Kidney (tissue), 11 donors: ENCODE data around the gene LRRC61. TPM values are rescaled to one million over a fixed set of nuclear protein-coding genes. Genes with fewer than 3 reads are reported as not detected.
"Not testable (repeated sequence)": the region's sequence is repeated elsewhere in the genome, so short reads cannot be mapped to it uniquely, and the experiment has no call there.

ENCODE experiments used
- DNase-seq, 5 donors: peaks; one replicate each; pipeline ENCODE4 v3.0.0-alpha.2; 2013 to 2020
- FAIRE-seq: peaks from 2 replicates; lab custom pipeline; 2012; peaks lifted over from hg19 to GRCh38; lab: Jason Lieb, UNC
- H3K27ac ChIP-seq, 2 donors: one replicate each; pipeline ENCODE4 v1.7.0; 2013; ENCODE audit warnings: low read depth in 2 of 2, low read length in 2 of 2, inconsistent platforms in 1 of 2
- H3K27me3 ChIP-seq: one replicate; pipeline ENCODE4 v1.7.1; 2013; ENCODE audit warnings: low read length, inconsistent platforms; ENCODE audit not compliant: control insufficient read depth, insufficient read depth
- H3K36me3 ChIP-seq, 3 donors: one replicate each; pipeline versions ENCODE4 v1.7.0 to v1.7.1; 2013; ENCODE audit warnings: low read length in 3 of 3, control low read depth in 1 of 3, inconsistent platforms in 1 of 3; ENCODE audit not compliant: insufficient read depth in 3 of 3, control insufficient read depth in 2 of 3
- H3K4me1 ChIP-seq, 3 donors: one replicate each; pipeline versions ENCODE4 v1.7.0 to v1.7.1; 2013; ENCODE audit warnings: low read length in 3 of 3, inconsistent platforms in 1 of 3, low read depth in 1 of 3; ENCODE audit not compliant: control insufficient read depth in 2 of 3, insufficient read depth in 2 of 3
- H3K4me3 ChIP-seq, 3 donors: one replicate each; pipeline versions ENCODE4 v1.7.0 to v1.8.1; 2013; ENCODE audit warnings: low read length in 3 of 3, control low read depth in 1 of 3, inconsistent platforms in 1 of 3
- H3K9ac ChIP-seq, 3 donors: one replicate each; pipeline versions ENCODE4 v1.7.0 to v1.7.1; 2013; ENCODE audit warnings: low read length in 3 of 3, control low read depth in 1 of 3, inconsistent platforms in 1 of 3
- H3K9me3 ChIP-seq, 3 donors: one replicate each; pipeline versions ENCODE4 v1.7.0 to v1.7.1; 2013; ENCODE audit warnings: low read length in 3 of 3, control low read depth in 1 of 3, inconsistent platforms in 1 of 3; ENCODE audit not compliant: control insufficient read depth in 2 of 3, insufficient read depth in 1 of 3
- intact Hi-C: fragments of 100-400 bp; cut with DNase I; formaldehyde crosslinking; loops from one replicate; pipeline ENCODE4 v1.11.1; 2022
- polyA plus RNA-seq: library from polyadenylated mRNA; stranded (reverse); fragments of 350-450 nt; fragmentation: Illumina TruSeq; extraction: RNeasy Lipid Tissue Mini Kit (QIAGEN cat#74804); gene quantifications from one replicate; pipeline ENCODE4 v1.2.3, GENCODE V29; 2014; ENCODE audit warnings: low read depth, low replicate concordance; ENCODE audit not compliant: insufficient read depth
- total RNA-seq: library from RNA; stranded (reverse); fragmentation: NEBNext Ultra II Directional; extraction: Animal tissue kit (Norgen Biotek cat#: 25700); gene quantifications from one replicate; pipeline ENCODE4 v1.2.1, GENCODE V29; 2021
- donor health status: control.
- donor health status: control.
- donor health status: DM: yes; HTN: yes; CAD: no.
- donor health status: Normal renal cell carcinoma (clear cell type).

LRRC61 gene
- total and polyA plus RNA-seq, 2 donors from 2014 or later, result 17.1 to 23.2 TPM

DNA sequence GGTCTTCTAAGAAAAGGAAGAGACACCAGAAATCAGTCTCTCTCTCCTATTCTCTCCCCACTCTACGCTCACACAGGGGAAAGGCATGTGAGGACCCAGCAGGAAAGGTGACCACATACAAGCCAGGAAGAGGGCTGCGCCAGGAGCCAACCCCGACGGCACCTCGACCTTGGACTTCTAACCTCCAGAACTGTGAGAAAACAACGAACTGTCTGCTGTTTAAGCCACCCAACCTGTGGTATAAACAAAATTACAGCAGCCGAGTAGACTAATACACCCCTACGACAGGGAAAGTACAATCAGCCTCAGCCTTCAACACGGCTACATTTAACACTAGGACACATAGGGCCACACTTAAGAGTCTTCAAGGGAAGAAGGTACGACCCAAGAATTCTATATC lies 26.4 kb upstream of the LRRC61 start:
- H3K4me1 ChIP-seq, H3K27ac ChIP-seq, intact Hi-C loops, H3K27me3 ChIP-seq, H3K4me3 ChIP-seq, H3K36me3 ChIP-seq, FAIRE-seq, H3K9me3 ChIP-seq, DNase-seq, H3K9ac ChIP-seq: not testable (repeated sequence)

DNA sequence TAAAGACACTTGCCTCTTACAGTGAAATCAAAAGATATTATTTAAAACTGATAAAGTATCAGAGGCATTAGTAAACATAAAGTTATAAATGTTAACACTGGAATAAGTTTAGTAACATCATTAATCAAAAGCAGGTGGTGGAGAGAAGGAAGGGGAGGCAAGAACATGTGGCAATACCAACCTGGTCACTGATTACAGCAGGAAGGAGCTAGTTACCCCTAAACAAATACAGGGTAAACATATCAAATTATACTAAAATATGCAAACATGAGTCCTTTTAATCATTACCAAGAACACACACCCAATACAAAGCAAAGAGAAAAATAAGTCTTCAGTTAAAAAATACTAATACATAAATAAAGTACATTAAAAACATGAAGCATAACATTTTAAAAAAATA lies 25.2 kb upstream of the LRRC61 start:
- H3K36me3 ChIP-seq, H3K4me1 ChIP-seq, H3K9ac ChIP-seq, H3K27ac ChIP-seq, intact Hi-C loops, H3K4me3 ChIP-seq, FAIRE-seq, H3K27me3 ChIP-seq, H3K9me3 ChIP-seq, DNase-seq: not testable (repeated sequence)

DNA sequence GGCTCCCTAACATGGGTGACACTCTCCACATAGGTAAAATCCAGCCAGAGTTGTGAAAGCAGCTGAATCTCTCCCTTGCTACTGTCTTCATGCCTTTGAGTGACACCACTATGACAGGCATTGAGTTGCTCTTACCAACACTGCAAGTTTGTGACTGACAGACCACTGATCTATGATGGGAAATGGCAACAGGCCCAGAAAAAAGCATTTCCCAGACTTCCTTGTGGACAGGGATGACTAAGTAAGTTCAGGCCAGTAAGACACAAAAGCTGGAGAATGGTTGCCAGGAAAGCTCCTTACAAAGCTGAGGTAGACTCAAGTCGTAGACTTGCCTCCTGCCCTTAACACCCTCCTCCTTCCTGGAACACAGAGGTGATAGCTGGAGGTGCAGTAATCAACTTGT lies 20.2 kb upstream of the LRRC61 start:
- H3K4me1 ChIP-seq, H3K27ac ChIP-seq, intact Hi-C loops, H3K9ac ChIP-seq, FAIRE-seq, H3K9me3 ChIP-seq, H3K4me3 ChIP-seq, H3K36me3 ChIP-seq, DNase-seq, H3K27me3 ChIP-seq: not testable (repeated sequence)

- H3K36me3 ChIP-seq, FAIRE-seq, H3K27ac ChIP-seq, H3K4me1 ChIP-seq, H3K27me3 ChIP-seq, H3K9ac ChIP-seq, H3K9me3 ChIP-seq, DNase-seq, intact Hi-C loops, H3K4me3 ChIP-seq: not testable (repeated sequence)
These were observed 18.5 kb upstream of the LRRC61 start for GRCh38 chr7:150304499-150305258.

GRCh38 chr7:150305259-150305902 lies 17.8 kb upstream of the LRRC61 start:
- H3K4me3 ChIP-seq, H3K9ac ChIP-seq, H3K9me3 ChIP-seq, H3K36me3 ChIP-seq, intact Hi-C loops, H3K27me3 ChIP-seq, H3K27ac ChIP-seq, FAIRE-seq, DNase-seq, H3K4me1 ChIP-seq: not testable (repeated sequence)

DNA sequence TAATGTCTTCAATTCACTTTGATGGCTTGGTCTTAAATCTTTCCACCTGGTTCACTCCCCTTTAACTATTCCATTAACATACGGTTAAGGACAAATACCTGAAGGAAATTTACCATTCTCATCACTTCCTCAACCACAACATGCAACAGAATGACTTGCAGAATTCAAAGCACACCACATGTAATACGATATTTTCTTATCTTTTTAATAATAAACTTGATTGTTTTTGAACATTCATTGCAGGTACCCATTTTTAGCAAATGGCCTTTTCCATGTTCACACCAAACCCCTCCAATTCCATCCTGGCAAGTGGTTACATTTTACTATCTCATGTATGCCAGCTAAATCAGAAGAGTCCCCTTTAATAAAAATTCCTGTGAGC lies 17.3 kb upstream of the LRRC61 start:
- H3K27ac ChIP-seq, intact Hi-C loops, H3K9me3 ChIP-seq, H3K9ac ChIP-seq, FAIRE-seq, H3K4me3 ChIP-seq, DNase-seq, H3K27me3 ChIP-seq, H3K4me1 ChIP-seq, H3K36me3 ChIP-seq: not testable (repeated sequence)

DNA sequence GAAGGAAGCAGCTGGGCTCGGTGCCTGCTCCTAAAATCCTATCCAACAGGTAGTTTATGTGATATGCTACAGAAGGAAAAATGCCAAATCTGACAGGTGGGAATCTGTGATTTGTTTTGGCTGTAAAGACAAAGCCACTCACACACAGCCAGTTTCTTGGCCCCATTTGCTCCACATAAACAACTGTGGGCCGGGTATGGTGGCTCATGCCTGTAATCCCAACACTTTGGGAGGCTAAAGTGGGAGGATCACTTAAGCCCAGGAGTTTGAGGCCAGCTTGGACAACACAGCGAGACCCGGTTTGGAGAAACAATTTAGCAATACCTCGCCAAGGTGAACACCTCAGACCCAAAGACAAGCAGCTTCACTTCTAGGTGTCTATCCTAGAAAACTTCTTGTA lies 16.8 kb upstream of the LRRC61 start:
- H3K4me3 ChIP-seq, DNase-seq, H3K36me3 ChIP-seq, FAIRE-seq, H3K9me3 ChIP-seq, intact Hi-C loops, H3K9ac ChIP-seq, H3K4me1 ChIP-seq, H3K27me3 ChIP-seq, H3K27ac ChIP-seq: not testable (repeated sequence)
